NCI-H2171 treated with DMSO at 0.1 percent for 48 hours (cell line): Measurements from ENCODE around the gene HOXC11.
A peak's percentile ranks its signal among the peaks of the same experiment; 100 is the strongest.

Source experiments
- DNase-seq: peaks from one replicate; lab custom pipeline; 2025; lab: John Stamatoyannopoulos, UW

Gene HOXC11

GRCh38 chr12:53973236-53974042 lies 513 bp downstream of the HOXC11 start:
- DNase-seq: no peak

GRCh38 chr12:53974084-53975063 lies 1.4 kb downstream of the HOXC11 start, which contains the start of gene HOTAIR:
Gene HOTAIR (minus strand): TSS chr12:53974954.
- peak; percentile 62 for DNase-seq

GRCh38 chr12:53975064-53975471 lies 2.1 kb downstream of the HOXC11 start:
- peak; percentile 62 for DNase-seq

GRCh38 chr12:53975479-53976152 lies 2.7 kb downstream of the HOXC11 start:
- DNase-seq: no peak

- peak; percentile 23 for DNase-seq
These were observed 3.4 kb downstream of the HOXC11 start for GRCh38 chr12:53976172-53976822.

- DNase-seq: no peak
These were observed 4.1 kb downstream of the HOXC11 start for GRCh38 chr12:53976823-53977595.

GRCh38 chr12:53977596-53978445 lies 4.9 kb downstream of the HOXC11 start:
- no peak for DNase-seq

- no peak for DNase-seq
These were observed 5.8 kb downstream of the HOXC11 start for GRCh38 chr12:53978477-53979356.

- DNase-seq: no peak
These were observed 7.3 kb downstream of the HOXC11 start for GRCh38 chr12:53980104-53980801.

GRCh38 chr12:53980802-53981496 lies 8.0 kb downstream of the HOXC11 start:
- no peak for DNase-seq

- no peak for DNase-seq
These were observed 9.0 kb downstream of the HOXC11 start for GRCh38 chr12:53981634-53982565.

GRCh38 chr12:53982648-53983567 lies 10.0 kb downstream of the HOXC11 start:
- DNase-seq: no peak

GRCh38 chr12:53983568-53983949 lies 10.6 kb downstream of the HOXC11 start:
- no peak for DNase-seq

GRCh38 chr12:53983950-53984572 lies 11.1 kb downstream of the HOXC11 start:
- DNase-seq: no peak
